ENCODE measurements around the gene ADAMTS13.

ADAMTS13 gene

DNA sequence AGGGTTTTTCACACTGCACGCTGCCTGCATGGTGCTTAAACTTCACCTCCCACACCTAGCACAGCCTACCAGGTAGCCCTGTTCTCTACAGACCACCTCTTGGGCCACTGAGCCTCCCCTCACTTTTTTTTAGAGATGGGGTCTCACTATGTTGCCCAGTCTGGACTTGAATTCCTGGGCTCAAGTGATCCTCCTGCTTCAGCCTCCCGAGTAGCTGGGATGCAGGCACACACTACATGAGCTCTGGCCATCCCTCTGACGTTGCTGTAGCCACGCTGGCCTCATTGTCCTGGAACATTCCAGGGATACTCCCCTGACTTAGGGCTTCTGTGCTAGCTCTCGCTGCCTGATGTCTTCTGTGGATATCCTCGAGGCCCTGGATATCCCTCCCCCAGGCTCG is 30.4 kb downstream of the ADAMTS13 start:
- H3K4me3 ChIP-seq (ENCODE audit: control insufficient read depth, low read depth, low read length): no peak overlapping the region
- DNase-seq (ENCODE audit: low read depth): no peak
- TF ChIP-seq, protein P1, sequence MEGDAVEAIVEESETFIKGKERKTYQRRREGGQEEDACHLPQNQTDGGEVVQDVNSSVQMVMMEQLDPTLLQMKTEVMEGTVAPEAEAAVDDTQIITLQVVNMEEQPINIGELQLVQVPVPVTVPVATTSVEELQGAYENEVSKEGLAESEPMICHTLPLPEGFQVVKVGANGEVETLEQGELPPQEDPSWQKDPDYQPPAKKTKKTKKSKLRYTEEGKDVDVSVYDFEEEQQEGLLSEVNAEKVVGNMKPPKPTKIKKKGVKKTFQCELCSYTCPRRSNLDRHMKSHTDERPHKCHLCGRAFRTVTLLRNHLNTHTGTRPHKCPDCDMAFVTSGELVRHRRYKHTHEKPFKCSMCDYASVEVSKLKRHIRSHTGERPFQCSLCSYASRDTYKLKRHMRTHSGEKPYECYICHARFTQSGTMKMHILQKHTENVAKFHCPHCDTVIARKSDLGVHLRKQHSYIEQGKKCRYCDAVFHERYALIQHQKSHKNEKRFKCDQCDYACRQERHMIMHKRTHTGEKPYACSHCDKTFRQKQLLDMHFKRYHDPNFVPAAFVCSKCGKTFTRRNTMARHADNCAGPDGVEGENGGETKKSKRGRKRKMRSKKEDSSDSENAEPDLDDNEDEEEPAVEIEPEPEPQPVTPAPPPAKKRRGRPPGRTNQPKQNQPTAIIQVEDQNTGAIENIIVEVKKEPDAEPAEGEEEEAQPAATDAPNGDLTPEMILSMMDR (IDR thresholded peaks at IDR 0.05; ENCODE audit: control insufficient read depth, insufficient read depth, low read depth, low read length, missing control alignments): no peak

DNA sequence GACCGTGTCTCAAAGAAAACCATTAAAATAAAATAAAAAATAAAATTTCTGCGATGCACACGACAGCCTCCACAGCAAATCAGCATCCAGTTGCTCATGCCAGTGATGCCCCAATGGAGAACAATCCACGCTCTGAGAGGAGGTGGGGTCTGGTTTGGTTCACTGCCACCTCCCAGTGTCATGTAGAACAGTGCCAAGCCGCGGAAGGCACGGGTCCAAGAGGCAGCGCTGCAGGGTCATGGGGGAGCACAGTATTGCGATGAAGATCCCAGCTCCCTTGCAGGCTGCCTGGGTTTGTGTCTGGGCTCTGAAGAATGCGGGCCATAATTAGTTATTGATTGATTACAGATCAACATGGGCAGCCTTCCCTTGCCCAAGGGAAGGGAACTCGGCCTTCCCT is 31.5 kb downstream of the ADAMTS13 start:
- TF ChIP-seq, protein P1 (IDR thresholded peaks at IDR 0.05; ENCODE audit: control insufficient read depth, insufficient read depth, low read depth, low read length, missing control alignments): no peak
- DNase-seq (ENCODE audit: low read depth): no peak
- H3K4me3 ChIP-seq (ENCODE audit: control insufficient read depth, low read depth, low read length): no peak overlapping the region

DNA sequence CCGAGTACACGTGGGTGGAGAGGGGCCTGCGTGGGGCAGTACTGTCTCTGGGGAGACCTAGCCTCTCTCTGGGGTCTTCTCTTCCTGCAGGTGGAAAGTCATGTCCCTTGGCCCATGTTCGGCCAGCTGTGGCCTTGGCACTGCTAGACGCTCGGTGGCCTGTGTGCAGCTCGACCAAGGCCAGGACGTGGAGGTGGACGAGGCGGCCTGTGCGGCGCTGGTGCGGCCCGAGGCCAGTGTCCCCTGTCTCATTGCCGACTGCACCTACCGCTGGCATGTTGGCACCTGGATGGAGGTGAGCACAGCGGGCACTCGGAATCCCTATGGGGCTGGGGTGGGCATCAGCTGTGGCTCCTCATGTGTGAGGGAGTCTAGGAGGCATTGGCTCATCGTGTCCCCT is 32.2 kb downstream of the ADAMTS13 start:
- H3K4me3 ChIP-seq (ENCODE audit: control insufficient read depth, low read depth, low read length): no peak overlapping the region
- no peak for DNase-seq (ENCODE audit: low read depth)
- TF ChIP-seq, protein P1 (IDR thresholded peaks at IDR 0.05; ENCODE audit: control insufficient read depth, insufficient read depth, low read depth, low read length, missing control alignments): no peak

DNA sequence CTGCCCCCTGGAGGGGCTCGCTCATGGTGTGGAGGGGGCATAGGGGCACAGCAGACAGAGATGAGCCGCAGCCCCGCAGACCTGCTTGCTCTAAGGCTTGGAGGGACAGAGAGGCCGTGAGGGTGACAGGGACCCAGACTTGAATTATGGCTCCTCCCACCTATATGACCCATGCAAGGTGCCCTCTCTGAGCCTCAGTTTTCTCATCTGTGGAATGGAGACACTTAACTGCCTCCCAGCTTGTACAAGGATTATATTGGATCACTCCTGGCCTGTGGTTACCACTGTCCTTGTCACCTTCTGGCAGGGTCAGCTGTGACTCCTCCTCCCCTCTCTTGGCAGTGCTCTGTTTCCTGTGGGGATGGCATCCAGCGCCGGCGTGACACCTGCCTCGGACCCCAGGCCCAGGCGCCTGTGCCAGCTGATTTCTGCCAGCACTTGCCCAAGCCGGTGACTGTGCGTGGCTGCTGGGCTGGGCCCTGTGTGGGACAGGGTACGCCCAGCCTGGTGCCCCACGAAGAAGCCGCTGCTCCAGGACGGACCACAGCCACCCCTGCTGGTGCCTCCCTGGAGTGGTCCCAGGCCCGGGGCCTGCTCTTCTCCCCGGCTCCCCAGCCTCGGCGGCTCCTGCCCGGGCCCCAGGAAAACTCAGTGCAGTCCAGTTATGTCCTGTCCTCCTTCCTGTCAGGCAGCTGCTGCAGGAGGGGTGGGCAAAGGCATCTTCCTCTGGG is 32.9 kb downstream of the ADAMTS13 start:
- no peak for DNase-seq (ENCODE audit: low read depth)
- TF ChIP-seq, protein P1 (IDR thresholded peaks at IDR 0.05; ENCODE audit: control insufficient read depth, insufficient read depth, low read depth, low read length, missing control alignments): no peak
- H3K4me3 ChIP-seq (ENCODE audit: control insufficient read depth, low read depth, low read length): no peak overlapping the region

DNA sequence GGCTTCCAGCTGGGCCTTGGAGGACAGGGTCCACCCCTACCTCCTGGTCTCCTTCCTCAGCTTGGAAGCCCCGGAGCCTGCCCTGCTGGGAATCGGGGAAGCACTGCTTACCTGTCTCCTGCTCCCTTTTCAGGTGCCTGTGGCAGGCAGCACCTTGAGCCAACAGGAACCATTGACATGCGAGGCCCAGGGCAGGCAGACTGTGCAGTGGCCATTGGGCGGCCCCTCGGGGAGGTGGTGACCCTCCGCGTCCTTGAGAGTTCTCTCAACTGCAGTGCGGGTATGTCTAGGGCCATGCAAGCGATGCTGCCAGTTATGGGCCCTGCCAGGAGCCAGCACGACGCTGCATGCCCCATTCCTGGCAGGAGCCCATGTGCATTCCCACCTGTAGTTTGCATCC is 33.8 kb downstream of the ADAMTS13 start:
- no peak for DNase-seq (ENCODE audit: low read depth)
- no peak overlapping the region for H3K4me3 ChIP-seq (ENCODE audit: control insufficient read depth, low read depth, low read length)
- TF ChIP-seq, protein P1 (IDR thresholded peaks at IDR 0.05; ENCODE audit: control insufficient read depth, insufficient read depth, low read depth, low read length, missing control alignments): no peak

DNA sequence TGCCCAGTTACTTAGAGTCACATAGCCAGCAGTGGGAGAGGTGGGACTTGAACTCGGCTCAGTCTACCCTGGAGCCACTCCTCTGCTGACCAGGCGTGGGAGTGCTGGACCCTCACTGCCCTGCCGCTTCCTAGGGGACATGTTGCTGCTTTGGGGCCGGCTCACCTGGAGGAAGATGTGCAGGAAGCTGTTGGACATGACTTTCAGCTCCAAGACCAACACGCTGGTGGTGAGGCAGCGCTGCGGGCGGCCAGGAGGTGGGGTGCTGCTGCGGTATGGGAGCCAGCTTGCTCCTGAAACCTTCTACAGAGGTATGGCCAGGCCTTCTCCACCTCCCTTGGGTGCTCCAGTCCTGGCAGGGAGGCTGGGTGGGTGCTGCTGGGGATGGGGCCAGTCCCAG is 34.2 kb downstream of the ADAMTS13 start:
- TF ChIP-seq, protein P1 (IDR thresholded peaks at IDR 0.05; ENCODE audit: control insufficient read depth, insufficient read depth, low read depth, low read length, missing control alignments): no peak
- no peak for DNase-seq (ENCODE audit: low read depth)

More for the DNA sequence above, 34.2 kb downstream of the ADAMTS13 start:
- no peak overlapping the region for H3K4me3 ChIP-seq (ENCODE audit: control insufficient read depth, low read depth, low read length)
